DMS 273 treated with DMSO at 0.1 percent for 48 hours (cell line): ENCODE data around the gene MYO3B.
"Not testable (repeated sequence)": the region's sequence is repeated elsewhere in the genome, so short reads cannot be mapped to it uniquely, and the experiment has no call there.

Experiments
- DNase-seq: peaks from one replicate; lab custom pipeline; 2025; lab: John Stamatoyannopoulos, UW

MYO3B gene

DNA sequence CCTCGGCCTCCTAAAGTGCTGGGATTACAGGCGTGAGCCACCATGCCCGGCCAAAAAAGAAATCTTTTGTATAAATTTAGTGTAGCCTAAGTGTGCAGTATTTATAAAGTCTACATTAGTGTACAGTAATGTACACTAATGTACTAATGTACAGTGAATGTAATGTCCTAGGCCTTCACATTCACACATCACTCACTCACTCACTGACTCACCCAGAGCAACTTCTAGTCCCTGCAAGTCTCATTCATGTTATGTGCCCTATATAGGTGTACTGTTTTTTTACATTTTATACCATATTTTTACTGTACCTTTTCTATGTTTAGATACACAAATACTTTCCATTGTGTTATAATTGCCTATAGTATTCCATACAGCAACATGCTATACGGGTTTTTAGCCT is 254.9 kb downstream of the MYO3B start:
- DNase-seq = no peak

DNA sequence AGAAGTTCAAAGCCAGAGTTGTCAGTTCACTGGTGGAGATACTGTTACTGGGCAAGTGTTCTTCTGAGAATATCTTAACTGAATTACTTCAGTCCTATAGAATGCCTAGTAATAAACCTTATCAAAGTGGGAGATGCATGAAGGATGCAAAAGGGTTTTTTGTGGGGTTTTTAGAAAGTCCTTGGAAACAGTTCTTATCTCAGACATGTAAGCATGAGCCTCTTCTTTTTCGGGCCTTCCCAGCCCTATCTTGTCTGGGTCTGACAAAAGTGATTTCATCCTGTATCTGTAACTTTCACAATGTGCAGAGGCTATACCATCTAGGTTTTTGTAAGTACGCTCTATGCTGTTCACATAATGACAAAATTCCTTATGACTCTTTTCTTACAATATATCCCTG is 255.5 kb downstream of the MYO3B start:
- DNase-seq = no peak

DNA sequence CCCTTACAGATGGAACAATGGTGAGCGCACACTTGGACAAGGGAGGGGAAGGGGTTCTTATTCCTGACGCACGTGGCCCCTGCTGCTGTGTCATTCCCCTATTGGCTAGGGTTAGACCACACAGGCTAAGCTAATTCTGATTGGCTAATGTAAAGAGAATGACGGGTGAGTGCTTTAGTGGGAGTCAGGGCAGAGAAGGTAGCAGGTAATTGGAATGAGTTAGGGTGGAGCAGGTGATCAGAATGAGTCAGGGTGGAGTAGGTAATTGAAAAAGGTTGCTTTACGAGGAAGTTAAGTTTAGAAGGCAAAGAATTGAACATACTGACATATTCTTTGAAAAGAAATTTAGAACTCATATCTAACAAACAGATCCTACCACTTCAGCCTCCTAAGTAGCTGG is 256.4 kb downstream of the MYO3B start:
- DNase-seq = not testable (repeated sequence)

DNA sequence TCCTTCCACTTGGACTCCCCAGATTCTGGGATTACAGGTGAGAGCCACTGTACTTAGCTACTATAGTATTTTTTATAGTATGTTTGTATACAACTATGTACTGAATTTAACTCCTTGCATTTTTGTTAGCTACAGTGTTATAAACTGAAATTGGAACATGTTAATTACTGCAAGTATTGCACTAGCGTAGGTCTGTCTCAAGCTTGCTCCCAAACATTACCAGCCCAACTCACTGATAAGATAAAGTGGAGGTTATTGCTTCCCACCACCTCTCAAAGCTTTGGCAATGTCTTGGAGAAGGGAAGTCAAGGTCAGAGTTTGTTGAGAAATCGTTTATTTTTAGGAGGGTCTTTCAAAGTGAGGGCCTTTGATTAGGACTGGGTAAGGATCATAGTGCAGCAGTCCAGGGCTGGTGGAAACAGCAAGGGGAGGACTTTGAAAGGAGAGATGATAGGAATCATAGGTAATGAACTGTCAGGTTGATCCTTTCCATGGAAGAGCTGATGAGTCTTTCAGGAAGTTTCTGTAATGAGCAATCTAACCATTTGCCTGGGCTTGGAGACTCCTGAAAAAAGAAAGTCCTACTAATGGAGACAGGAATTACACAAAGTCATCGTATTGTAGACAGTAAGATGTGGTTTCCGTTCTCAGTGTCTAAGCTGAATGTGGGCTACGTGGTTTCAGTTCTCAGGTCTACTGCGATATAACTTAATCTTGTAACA is 257.1 kb downstream of the MYO3B start:
- no peak for DNase-seq

DNA sequence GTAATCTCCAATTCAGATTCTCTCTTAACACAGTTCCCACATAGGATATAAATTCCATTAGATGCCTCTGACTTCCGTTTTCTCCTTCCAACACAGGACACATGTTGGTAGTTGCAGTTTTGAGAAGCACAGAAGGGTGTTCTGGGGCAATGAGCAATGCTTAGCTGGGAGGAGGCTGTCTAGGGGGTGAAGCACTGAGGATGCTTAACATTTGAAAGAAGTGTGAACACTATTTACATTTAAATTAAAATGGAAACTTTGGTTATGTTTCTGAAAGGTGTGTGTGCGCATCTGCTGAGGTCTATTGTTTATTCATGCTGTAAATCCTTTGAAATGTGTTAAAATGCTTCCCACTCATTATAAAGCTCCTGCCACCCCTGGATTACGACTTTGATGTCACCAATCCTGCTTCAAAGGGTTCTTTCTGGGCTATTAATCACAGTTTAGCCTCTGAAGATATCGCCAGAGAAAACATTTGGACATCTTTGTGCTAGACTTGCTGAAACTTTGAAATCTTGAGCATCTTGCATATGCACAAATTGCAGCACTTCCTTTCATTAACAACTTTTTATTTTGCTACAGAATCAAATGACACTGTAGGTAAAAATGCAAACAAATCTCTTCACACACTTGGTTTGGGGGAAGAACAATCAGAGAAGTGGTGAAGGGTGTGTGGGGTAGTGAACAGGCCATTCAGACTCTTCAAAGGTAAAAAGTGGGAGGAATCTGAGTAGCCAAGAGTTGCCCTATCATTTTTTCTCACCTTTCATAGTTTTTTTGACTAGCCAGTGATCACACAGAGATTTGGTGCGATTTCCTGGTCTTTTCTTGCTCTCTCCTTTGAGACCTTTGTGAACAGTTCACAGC is 258.4 kb downstream of the MYO3B start:
- no peak for DNase-seq

DNA sequence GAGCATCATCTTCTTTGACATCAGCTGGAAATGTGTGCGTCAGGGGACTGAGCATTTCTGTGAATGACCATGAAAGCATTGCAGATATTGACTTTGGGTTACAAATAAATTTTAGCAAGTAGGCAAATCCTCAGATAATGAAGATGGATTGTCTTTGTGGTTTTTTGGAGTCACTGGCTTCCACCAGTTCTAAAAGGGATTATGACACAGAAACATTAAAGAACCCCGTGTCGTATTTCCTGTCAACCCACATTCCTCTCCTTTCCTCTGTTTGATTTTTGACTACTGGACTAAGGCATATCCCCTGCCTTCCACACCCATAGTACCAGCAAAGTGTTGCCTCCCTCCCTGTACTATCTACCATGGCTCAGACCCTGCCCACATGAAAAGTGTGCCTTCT is 268.1 kb downstream of the MYO3B start:
- no peak for DNase-seq

DNA sequence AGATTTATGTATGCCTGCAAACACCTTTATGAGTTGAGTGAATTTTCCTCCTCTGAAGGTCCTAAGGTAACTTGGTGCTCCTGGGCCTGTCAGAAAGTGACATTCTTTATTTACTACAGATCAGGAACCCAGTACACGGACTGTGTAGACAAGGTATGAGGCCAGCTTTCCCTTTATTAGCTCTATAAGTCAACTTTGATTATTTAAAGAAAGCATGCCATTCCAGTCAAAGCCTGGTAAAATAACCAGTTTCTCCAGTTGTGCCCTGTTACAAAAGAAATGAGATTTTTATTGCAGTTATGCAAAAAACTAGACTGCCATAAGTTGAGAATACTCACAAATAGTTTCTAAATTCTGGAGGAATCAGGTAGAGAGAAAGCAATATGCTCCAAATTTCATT is 271.1 kb downstream of the MYO3B start:
- no peak for DNase-seq

DNA sequence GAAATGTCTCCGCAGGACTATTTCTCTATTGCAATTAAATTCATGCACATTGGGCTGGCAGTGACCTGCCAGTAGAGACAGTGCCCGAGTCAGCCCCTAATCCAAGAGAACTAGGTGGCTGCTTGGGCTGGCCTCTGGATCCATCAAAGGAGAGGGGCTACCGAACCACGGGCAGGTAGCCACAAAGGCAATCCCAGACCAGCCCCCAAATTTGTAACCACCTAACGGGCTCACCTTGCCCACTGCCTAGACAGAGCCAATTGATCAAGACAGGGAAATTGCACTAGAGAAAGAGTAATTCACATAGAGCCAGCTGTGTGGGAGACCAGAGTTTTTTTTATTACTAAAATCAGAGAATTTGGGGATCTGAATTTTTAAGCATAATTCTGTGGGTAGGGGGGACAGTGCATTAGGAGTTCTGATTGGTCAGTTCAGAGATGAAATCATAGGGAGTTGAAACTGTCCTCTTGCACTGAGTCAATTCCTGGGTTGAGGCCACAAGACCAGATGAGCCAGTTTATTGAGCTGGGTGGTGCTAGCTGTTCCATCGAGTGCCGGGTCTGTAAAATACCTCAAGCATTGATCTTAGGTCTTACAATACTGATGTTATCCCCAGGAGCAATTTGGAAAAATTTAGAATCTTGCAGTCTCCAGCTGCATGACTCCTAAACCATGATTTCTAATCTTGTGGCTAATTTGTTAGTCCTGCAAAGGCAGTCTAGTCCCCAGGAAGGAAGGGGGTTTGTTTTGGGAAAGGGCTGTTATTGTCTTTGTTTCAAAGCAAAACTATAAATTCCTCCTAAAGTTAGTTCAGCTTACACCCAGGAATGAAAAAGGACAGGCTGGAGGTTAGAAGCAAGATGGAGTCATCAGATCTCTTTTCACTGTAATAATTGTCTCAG is 276.8 kb downstream of the MYO3B start:
- no peak for DNase-seq

DNA sequence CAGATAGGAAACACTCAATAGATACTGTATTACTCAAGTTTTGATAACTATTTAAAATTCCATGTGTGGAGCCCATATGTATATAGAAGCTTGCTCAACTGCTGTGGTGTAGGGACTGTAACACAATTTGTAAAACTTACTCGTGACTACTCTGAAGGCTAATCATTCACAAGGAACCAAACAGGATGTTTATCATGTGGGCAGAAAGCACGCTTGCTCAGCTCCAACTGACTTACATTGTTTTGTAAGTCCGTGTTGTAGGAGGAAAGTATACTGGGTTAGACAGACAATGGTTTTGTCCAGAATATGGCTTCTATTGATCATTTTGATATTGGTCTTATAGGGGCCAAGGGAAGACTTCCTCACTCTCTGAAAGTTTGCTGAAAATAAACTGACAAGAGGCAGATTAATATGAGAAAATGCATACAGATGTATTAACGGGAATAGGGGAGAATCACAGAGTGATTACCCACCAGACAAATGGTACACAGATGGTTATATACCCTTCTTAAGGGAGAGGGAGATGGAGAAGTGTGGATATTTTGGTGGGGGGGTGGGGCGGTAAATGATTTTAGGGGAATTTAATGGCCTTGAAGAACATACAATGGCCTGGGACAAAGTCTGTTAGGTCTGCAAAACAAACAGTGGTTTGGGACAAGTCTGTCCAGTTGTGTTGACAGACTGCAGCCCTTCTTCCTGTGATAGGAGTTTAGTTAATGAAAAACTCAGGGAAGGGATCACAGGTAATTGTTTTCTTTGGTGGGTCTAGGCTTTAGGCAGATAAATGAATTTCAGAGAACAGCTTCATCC is 277.9 kb downstream of the MYO3B start:
- DNase-seq = no peak

DNA sequence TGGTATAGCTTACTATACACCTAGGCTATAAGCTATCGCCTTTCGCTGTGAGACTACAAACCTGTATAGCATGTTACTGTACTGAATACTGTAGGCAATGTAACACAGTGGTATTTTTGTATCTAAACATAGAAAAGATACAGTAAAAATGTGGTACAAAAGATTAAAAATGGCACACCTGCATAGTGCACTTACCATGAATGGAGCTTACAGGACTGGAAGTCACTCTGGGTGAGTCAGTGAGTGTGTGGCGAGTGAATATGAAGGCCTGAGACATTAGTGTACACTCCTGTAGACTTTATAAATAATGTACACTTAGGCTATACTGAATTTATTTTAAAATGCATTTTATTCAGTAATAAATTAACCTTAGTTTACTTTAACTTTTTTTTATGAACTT is 279.0 kb downstream of the MYO3B start:
- no peak for DNase-seq

DNA sequence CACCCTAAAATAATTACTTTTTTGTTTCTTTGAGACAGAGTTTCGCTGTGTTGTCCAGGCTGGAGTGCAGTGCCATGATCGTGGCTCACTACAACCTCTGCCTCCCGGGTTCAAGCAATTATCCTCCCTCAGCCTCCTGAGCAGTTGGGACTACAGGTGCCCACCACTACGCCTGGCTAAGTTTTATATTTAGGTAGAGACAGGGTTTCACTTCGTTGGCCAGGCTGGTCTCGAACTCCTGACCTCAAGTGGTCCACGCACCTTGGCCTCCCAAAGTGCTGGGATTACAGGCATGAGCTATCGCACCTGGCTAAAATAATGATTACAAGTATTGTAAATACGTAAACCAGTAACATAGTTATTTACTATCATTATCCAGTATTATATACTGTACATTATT is 279.8 kb downstream of the MYO3B start:
- no peak for DNase-seq

DNA sequence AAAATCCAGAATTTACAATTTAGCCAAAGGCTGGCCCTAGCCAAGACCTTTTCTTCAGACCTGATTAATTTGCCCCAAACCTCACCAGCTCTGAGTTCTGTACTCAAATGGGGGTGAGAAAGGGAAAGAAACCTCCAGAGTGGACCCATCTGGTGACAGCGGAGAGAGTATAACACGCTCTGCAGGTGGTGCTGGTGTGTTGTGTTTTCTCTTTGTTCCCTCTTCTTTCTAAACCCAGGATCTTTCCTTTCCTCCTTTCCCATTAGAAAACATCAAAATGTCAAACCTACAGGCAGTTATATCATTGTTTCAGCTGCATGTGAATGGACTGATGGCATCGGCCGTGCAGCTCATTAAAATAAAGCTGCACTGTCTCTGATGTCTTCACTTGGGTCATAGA is 283.9 kb downstream of the MYO3B start:
- DNase-seq = peak; percentile 53

DNA sequence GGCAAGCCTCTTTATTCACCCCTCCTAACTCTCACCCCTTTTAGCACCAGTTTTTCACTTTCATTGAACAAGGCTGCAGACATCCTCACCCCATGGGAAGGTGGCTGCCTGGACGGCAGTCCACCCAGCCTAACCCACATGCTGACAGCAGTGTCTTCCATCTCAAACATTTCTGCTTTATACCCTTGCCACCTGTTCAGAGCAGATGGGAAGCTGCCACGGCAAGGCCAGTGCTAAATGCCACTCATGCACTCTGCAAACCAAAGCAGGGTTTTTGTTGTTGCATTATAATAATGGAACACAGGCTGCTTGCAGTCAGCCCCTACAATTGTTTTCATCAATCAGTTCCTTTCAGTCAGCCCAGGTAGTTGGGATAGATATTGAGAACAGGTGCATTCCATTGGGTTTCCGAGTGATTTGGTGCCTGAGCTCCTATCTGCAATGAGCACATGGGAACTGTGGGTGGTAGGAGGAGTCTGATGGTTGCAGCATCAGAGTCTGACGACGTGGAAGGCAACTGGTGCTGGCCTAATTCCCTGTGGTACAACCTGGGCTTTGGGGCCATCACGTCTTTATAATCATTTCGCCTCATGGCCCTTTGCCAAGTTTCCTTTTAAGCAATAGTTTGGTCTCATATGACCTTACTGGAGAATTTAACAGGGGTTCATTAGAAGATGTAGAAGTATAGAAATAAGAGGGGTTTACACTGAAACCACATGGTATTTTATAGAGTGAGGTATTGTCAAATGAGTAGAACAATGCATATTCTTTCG is 284.7 kb downstream of the MYO3B start:
- peak; percentile 82 for DNase-seq

DNA sequence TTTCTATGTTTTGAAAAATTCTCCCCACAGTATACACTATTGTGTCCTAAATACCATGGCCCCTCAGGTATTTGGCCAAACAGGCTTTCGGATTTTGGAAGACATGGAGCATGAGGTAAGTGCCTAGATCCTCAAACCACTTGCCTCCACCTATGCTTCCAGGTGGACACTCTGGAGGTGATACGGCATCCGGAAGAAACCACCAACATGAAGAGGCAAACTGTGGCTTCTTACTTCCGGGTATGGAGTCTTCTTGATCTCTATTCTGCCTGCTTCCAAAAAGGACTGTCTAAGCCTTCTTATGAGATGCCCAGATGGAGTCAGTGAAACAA is 285.2 kb downstream of the MYO3B start:
- no peak for DNase-seq

DNA sequence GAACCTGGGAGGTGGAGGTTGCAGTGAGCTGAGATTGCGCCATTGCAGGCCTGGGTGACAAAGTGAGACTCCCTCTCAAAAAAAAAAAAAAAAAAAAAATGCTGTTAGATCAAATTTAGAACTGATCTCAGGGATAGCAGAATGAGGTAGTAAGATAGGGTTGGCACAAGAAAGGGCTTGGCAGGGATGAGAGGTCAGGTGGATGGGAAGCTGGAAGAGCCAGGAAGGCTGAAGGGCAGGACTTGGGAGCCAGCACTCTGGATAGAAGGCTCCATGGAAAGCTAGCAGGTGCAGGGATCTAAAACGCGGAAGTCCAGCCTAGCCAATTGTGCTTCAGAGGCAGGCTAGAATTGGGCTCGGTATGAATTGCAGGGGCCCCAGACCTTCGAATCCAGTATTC is 286.3 kb downstream of the MYO3B start:
- no peak for DNase-seq

DNA sequence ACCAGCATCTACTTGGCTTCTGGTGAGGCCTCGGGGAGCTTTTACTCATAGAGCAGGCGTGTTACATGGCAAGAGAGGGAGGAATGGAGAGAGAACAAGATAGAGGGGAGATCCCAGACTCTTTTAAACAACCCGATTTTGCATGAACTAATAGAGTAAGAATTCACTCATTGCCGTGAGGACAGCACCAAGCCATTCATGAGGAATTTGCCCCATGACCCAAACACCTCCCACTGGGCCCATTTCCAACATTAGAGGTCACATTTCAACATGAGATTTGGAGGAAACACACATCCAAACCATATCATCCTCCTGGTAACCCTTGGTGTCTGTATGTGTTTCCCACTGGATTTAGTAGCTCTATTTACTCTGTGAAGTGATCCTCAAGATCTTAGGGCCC is 287.3 kb downstream of the MYO3B start:
- no peak for DNase-seq

DNA sequence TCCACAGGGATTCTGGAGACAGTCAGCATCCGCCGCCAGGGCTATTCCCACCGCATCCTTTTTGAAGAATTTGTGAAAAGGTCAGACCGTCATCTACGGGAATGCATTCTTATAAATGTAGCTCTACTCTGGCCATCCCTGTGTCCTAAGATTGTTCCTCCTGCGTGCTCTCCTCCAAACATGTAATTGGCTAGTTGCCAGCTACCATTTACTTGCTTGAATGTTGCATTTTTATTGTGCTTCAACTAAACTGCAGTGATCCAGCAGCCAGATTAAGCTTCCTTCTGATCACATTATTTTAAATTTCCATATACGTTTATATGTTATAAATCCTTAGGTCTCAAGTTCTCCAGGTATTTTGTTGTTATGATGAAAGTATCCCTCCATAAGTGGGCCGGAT is 288.7 kb downstream of the MYO3B start:
- no peak for DNase-seq

DNA sequence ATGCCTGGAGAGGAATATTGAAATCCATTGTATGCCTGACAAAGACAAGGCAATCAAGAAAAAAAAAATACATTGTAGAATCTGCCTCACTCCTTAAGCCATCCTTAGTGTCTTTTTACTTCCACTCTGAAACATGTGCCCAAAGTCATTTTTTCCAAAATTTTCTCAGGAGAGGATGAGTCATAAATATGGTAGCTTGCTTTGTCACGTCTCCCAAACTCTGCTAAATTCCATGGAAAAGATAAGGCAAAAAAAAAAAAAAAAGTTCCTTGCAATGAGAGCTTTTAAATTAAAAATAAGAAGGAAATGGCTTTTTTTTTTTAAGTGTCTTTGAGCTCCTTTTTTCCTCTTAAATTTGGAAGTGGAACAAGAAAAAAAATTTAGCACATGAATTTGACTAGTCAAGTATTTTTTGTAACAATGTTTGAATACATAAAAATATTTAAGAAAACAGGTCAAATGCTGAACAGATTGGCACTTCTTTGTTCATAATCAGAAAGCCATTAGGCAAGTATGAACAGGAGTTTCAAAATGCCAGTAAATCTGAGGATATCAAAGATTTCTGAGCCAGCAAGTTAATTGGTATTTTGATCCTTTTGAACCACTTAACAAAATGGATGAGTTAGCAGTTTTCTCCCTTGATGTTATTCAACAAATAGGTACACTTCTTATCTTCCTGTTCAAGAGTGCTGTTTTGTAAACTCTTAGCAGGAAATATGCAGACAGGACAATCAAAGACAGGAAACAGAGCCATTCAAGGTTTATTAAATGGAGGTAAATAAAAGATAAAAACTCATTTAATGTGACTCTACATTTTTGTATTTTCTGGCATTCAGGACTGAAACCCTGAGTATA is 289.8 kb downstream of the MYO3B start:
- DNase-seq = peak; percentile 43

DNA sequence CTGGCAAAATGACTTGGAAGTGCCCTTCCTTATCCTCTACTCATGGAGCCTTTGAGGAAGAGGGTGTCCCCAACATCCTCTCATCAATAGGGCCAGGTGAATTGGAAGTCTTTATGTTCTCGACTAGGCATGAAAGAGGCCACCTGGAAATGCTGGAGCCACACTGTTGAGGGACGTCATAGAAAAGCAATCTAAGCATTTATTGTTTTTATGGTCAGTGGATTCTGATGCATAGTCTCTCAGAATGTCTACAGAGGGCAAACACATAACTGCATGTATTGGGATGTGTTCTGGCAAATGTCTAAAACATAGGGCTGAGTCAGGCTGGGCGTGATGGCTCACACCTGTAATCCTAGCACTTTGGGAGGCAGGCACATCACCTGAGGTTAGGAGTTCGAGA is 290.6 kb downstream of the MYO3B start:
- no peak for DNase-seq

DNA sequence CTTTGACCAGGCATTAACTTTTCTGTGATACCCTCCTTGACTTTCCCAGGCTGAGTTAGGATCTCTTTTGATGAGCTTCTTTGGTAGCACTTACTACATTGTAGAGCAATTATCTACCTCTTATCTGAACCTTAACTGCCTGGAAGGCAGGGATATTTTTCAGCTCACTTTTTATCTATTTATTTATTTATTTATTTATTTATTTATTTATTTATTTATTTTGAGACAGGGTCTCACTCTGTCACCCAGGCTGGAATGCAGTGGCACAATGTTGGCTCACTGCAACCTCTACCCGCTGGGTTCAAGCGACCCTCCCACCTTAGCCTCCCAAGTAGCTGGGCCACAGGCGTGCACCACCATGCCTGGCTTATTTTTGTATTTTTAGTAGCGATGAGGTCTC is 294.6 kb downstream of the MYO3B start:
- not testable (repeated sequence) for DNase-seq
